ENCODE data around the gene IGFBP6.

The IGFBP6 gene

DNA sequence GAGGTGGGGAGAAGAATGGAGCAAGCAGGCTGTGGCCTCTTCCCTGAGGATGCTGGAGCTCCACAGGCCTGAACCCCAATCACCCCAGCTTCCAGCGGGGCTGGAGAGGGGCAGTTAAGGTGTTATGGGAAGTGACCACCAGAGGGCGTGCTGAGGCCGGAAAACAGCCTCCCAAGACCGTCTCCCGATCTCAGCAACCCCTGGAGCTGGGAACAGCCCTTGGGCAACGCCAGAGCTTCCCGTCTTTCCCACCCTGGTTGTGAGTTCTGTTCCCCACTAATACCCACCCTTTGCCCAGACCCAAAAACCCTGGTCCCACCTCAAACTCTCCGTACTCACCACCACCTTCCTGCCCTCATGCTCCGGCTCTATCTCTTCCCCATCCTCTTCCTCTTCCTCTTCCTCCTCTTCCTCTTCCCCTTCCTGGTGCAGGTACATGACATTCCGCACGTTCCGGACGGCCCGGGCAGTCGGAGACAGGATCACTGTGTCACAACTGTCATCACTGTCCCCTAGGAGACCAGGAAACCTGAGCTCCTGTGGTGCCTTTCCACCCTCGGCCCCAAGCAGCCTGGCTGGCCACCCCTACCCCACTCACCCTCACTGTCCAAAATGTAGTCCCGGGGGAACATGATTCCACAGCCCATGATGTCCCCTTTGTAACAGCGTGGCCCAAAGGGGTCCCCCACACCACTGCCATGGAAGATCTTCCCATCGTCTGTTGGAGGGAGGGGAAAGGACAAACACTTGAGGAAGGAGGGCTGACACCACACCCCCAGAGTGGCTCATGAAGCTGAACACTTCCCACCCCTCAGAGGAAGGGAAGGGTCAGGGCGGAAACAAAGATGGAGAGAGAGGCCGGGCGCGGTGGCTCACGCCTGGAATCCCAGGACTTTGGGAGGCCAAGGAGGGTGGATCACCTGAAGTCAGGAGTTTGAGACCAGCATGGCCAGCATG is 31.2 kb upstream of the IGFBP6 start:
- DNase-seq (ENCODE audit: low spot score): peak; percentile 84
- TF ChIP-seq, protein P1, sequence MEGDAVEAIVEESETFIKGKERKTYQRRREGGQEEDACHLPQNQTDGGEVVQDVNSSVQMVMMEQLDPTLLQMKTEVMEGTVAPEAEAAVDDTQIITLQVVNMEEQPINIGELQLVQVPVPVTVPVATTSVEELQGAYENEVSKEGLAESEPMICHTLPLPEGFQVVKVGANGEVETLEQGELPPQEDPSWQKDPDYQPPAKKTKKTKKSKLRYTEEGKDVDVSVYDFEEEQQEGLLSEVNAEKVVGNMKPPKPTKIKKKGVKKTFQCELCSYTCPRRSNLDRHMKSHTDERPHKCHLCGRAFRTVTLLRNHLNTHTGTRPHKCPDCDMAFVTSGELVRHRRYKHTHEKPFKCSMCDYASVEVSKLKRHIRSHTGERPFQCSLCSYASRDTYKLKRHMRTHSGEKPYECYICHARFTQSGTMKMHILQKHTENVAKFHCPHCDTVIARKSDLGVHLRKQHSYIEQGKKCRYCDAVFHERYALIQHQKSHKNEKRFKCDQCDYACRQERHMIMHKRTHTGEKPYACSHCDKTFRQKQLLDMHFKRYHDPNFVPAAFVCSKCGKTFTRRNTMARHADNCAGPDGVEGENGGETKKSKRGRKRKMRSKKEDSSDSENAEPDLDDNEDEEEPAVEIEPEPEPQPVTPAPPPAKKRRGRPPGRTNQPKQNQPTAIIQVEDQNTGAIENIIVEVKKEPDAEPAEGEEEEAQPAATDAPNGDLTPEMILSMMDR (IDR thresholded peaks at IDR 0.05; ENCODE audit: extremely low read depth, missing control alignments): peak; percentile 70

DNA sequence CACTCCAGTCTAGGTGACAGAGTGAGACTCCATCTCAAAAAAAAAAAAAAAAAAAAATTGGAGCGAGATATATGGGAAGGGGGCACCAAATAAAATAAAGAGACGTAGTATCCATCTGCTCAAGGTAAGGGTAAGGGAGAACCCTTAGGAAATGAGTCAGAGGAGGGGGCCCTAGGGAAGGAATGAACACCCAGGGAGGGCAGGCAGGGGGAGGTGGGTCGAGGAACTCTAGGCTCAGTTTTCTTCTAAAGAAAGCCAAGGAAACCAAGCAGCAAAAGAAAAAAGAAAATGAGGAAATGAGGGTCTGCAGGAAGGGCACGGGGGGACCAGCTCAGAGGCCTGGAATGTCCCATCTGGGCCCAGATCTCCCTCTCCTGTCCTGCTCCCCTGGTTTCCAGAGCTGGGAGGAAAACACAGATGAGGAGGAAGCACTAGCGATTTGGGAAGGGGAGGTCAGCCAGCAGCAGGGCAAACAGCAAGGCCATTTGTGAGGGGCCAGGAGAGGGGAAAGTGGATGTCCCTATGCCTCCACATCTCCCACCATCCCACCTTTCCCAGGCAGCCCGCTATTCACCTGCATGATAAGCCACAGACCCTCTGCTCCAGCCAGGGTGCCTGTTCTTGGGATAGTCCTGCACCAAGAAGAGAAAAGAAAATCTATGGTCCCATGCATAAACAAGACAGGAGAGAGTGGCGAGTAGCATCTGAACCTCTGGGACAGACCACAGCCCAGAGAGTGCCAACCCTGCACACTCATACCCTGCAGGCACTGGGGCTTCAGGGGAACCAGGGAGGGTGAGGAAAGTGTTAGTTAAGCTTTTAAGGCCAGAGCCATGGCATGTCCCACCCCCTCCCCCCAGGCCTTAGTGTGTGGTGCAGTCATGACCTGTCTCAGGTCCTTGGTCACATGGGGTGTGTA is 30.1 kb upstream of the IGFBP6 start:
- TF ChIP-seq, protein P1 (IDR thresholded peaks at IDR 0.05; ENCODE audit: extremely low read depth, missing control alignments): no peak
- DNase-seq (ENCODE audit: low spot score): no peak

DNA sequence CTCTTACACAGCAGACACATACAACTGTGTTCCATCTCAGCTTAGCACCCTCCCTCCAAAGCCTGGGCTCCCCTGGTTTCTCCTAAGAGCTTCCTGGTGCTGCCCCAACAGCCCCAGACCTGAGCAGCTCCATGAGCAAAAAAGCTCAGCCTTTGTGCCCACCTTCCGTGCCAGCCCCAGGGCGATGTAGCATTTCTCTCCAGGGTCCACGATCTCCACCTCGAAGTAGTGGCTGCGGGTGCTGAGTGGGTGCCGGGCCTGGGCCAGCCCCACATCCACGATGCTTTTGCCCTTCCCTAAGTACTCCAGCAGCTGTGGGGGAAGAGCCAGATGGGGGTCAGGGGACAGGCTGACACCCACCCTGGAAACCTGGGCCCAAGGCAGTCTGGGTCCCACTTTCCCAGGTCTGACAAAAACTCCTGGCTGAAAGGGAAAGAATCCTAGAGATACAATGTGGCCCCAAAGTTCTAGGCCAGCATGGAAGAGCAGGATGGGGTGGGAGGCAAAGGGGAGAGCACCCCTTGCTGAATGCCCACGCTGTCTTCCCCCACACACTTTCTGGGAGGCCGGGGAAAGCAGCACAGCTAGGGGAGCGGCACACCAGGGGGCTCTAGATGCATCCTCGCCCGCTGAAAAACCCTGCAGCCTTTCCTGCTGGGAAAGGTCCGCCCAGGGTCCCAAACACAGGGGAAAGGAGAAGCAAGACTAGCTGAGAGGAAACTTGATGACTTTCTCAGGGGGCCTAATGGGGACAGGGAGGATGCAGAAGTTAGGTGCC is 29.3 kb upstream of the IGFBP6 start:
- no peak for DNase-seq (ENCODE audit: low spot score)

DNA sequence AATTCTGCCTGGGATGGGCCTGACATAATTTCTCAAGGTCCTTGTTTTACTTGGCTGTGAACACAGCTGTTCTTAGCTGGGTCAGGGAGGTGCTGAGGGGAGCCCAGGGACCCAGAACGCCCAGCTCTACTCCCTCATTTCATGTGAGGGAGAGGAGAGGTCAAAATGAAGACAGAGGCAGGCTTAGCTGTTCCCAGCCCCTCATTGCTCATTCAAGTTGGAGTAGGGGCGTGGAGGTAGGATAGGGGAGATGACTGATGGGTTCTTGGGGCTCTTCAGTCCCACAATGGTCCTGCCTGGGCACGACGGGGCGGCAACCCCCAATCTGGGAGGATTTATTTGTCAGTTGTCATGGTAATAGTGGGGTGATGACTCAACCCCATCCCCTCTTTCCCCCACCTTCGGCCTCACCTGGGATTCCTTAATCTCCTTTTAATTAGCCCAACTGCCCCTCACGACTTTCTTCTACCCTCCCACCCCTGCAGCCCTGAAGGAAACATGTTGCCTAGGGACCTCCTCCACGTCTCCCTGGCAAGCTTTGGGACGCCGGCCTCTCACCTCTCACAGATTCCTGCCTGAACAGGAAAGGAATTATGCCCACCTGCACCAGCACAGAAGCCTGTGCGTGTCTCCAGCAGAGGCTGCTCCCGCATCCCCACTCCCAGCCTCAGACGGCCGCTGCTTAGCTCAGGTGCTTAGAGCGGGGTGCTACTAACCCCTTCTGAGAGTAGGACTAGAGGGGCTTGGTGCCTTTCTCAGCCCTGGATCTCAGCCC is 28.5 kb upstream of the IGFBP6 start:
- no peak for DNase-seq (ENCODE audit: low spot score)
- TF ChIP-seq, protein P1 (IDR thresholded peaks at IDR 0.05; ENCODE audit: extremely low read depth, missing control alignments): no peak

More for the DNA sequence above, 29.3 kb upstream of the IGFBP6 start:
- TF ChIP-seq, protein P1 (IDR thresholded peaks at IDR 0.05; ENCODE audit: extremely low read depth, missing control alignments): no peak

GRCh38 chr12:53069621-53070410 is 27.7 kb upstream of the IGFBP6 start:
- no peak for DNase-seq (ENCODE audit: low spot score)
- TF ChIP-seq, protein P1 (IDR thresholded peaks at IDR 0.05; ENCODE audit: extremely low read depth, missing control alignments): no peak

Measured in GM20000 (cell line).